Panc1 (cell line): ENCODE measurements around the gene IFT52. TPM values are rescaled to one million over a fixed set of nuclear protein-coding genes. Genes with fewer than 3 reads are reported as not detected.

Experiments
- ATAC-seq: fragments of 200-7000 bp; cut with Tn5 transposase; 2 replicates; pipeline ENCODE4 v1.9.1; 2020; ENCODE audit warnings: mild to moderate bottlenecking, moderate library complexity
- BruUV-seq: library from RNA; stranded (reverse); fragments of 400-500 nt; replicated peaks from 2 replicates; lab custom pipeline; 2021; lab: Mats Ljungman, UMichigan
- CTCF ChIA-PET: fragments of 300-600 bp; sonication (Branson Sonifier 250); formaldehyde crosslinking; loops from one replicate; lab custom pipeline; 2022; ENCODE audit warnings: antibody characterized with exemption; lab: Charles Lee
- POLR2A ChIA-PET: fragments of 300-600 bp; sonication (Branson Sonifier 250); formaldehyde crosslinking; loops from one replicate; lab custom pipeline; 2022; ENCODE audit warnings: antibody characterized with exemption; lab: Charles Lee
- DNase-seq: peaks from one replicate; pipeline ENCODE4 v3.0.0-alpha.2; 2010; ENCODE audit warnings: low read depth, low spot score
- H3K27ac ChIP-seq: 2 replicates; pipeline ENCODE4 v1.5.1; 2011; ENCODE audit warnings: mild to moderate bottlenecking, low read length, inconsistent platforms
- H3K27me3 ChIP-seq: fragments of 200-500 bp; sonication (Bioruptor generic); 2 replicates; pipeline ENCODE4 v1.6.0; 2014; ENCODE audit warnings: low read length, inconsistent platforms; ENCODE audit not compliant: control insufficient read depth, insufficient read depth
- H3K36me3 ChIP-seq: fragments of 200-500 bp; sonication (Bioruptor generic); 2 replicates; pipeline ENCODE4 v1.5.1; 2014; ENCODE audit warnings: inconsistent platforms, mild to moderate bottlenecking, low read length, moderate library complexity; ENCODE audit not compliant: control insufficient read depth, insufficient read depth
- H3K4me1 ChIP-seq: 2 replicates; pipeline ENCODE4 v1.5.1; 2011; ENCODE audit warnings: inconsistent platforms, mild to moderate bottlenecking, low read length, moderate library complexity; ENCODE audit not compliant: control insufficient read depth, insufficient read depth
- H3K4me3 ChIP-seq, 2 experiments: 2 replicates each; pipeline ENCODE4 v1.5.1; 2011 to 2012; ENCODE audit warnings: low read depth in 2 of 2, low read length in 2 of 2, mild to moderate bottlenecking in 2 of 2, inconsistent platforms in 1 of 2, moderate library complexity in 1 of 2
- H3K9me3 ChIP-seq: fragments of 200-500 bp; sonication (Bioruptor generic); 2 replicates; pipeline ENCODE4 v1.5.1; 2014; ENCODE audit warnings: low read depth, mild to moderate bottlenecking, inconsistent platforms, low read length, moderate library complexity; ENCODE audit not compliant: control insufficient read depth, insufficient read depth
- CTCF ChIP-seq: fragments of 450-650 bp; IDR thresholded peaks from 2 replicates; pipeline ENCODE4 v1.5.1; 2017; ENCODE audit warnings: mild to moderate bottlenecking
- POLR2AphosphoS5 ChIP-seq: IDR thresholded peaks from 2 replicates; pipeline ENCODE4 v1.6.1; 2012; ENCODE audit warnings: mild to moderate bottlenecking, low read depth, low read length, moderate library complexity
- REST ChIP-seq, 2 experiments: IDR thresholded peaks; 2 replicates each; pipeline ENCODE4 v1.6.1; 2011 to 2012; ENCODE audit warnings: low read depth in 2 of 2, control low read depth in 1 of 2, low read length in 1 of 2, mild to moderate bottlenecking in 1 of 2, moderate library complexity in 1 of 2; ENCODE audit not compliant: insufficient read depth in 1 of 2
- SIN3A ChIP-seq: IDR thresholded peaks from 2 replicates; pipeline ENCODE4 v1.6.1; 2012; ENCODE audit warnings: low read depth, mild to moderate bottlenecking, low read length, moderate library complexity, borderline replicate concordance; ENCODE audit not compliant: insufficient read depth
- TCF7L2 ChIP-seq: IDR thresholded peaks from 2 replicates; pipeline ENCODE4 v1.6.1; 2011; ENCODE audit warnings: mild to moderate bottlenecking, low read depth, low read length, inconsistent platforms
- in situ Hi-C: cut with HindIII; loops from 2 replicates; pipeline ENCODE4 v1.10.0; 2016; ENCODE audit warnings: low sequenced_read_pairs, low pct_unique_long_range_greater_than_20kb
- intact Hi-C: fragments of 100-400 bp; cut with micrococcal nuclease; formaldehyde crosslinking; loops from one replicate; pipeline ENCODE4 v1.10.0; 2022; ENCODE audit not compliant: unreplicated experiment
- total RNA-seq: library from RNA; stranded (reverse); gene quantifications from one replicate; pipeline ENCODE4 v1.2.1, GENCODE V29; 2021; ENCODE audit not compliant: unreplicated experiment

The IFT52 gene
- total RNA-seq, 1 experiment from 2014 or later: 29.2 TPM

GRCh38 chr20:43681991-43682410 is 91.3 kb downstream of the IFT52 start:
- no peak overlapping the region for H3K4me3 ChIP-seq
- H3K4me1 ChIP-seq: no peaks in the 10 kb centered on the region
- in situ Hi-C loops (no loop called here), intact Hi-C loops (no loop called here)
- ChIA-PET CTCF (interaction anchor here (0.6 kb wide), 1 partner anchor 1730 kb away, joined by 6 read pairs; no protein-coding TSS in a partner anchor), POLR2A (no interaction called here)
- no TSS peak for BruUV-seq
- no peak overlapping the region for H3K27ac ChIP-seq
- no peaks in the 10 kb centered on the region for H3K9me3 ChIP-seq
- TF ChIP-seq REST (IDR thresholded peaks at IDR 0.05; ENCODE audit: insufficient read depth in 1 of 2, low read depth in 2 of 2, low read length in 1 of 2) (no peak), SIN3A (no peak), CTCF (no peak), TCF7L2 (no peak)
- DNase-seq (no peak), ATAC-seq (no peak)
- H3K36me3 ChIP-seq: no peaks in the 10 kb centered on the region
- H3K27me3 ChIP-seq: no peaks in the 10 kb centered on the region

- intact Hi-C loops (no loop called here), in situ Hi-C loops (no loop called here)
- no peak for ATAC-seq
- no peaks in the 10 kb centered on the region for H3K36me3 ChIP-seq
- TF ChIP-seq CTCF: no peak
- TF ChIP-seq REST (IDR thresholded peaks at IDR 0.05; ENCODE audit: insufficient read depth in 1 of 2, low read depth in 2 of 2, low read length in 1 of 2): no peak
- TF ChIP-seq POLR2AphosphoS5: no peak
- no peak for TF ChIP-seq SIN3A
- TF ChIP-seq TCF7L2: no peak
- ChIA-PET POLR2A (no interaction called here), CTCF (interaction anchor here (0.6 kb wide), 1 partner anchor 1730 kb away, joined by 6 read pairs; no protein-coding TSS in a partner anchor)
- H3K27ac ChIP-seq: no peak overlapping the region
- H3K9me3 ChIP-seq: no peaks in the 10 kb centered on the region
- no peaks in the 10 kb centered on the region for H3K4me1 ChIP-seq
- no peak for DNase-seq
- no TSS peak for BruUV-seq
- no peaks in the 10 kb centered on the region for H3K27me3 ChIP-seq
- no peak overlapping the region for H3K4me3 ChIP-seq
Measured at GRCh38 chr20:43682446-43682845, 91.7 kb downstream of the IFT52 start.
